ENCODE measurements around the gene MMP24. TPM values are rescaled to one million over a fixed set of nuclear protein-coding genes. Genes with fewer than 3 reads are reported as not detected.
"Not testable (repeated sequence)": the region's sequence is repeated elsewhere in the genome, so short reads cannot be mapped to it uniquely, and the experiment has no call there.

The MMP24 gene
- total RNA-seq: not detected

DNA sequence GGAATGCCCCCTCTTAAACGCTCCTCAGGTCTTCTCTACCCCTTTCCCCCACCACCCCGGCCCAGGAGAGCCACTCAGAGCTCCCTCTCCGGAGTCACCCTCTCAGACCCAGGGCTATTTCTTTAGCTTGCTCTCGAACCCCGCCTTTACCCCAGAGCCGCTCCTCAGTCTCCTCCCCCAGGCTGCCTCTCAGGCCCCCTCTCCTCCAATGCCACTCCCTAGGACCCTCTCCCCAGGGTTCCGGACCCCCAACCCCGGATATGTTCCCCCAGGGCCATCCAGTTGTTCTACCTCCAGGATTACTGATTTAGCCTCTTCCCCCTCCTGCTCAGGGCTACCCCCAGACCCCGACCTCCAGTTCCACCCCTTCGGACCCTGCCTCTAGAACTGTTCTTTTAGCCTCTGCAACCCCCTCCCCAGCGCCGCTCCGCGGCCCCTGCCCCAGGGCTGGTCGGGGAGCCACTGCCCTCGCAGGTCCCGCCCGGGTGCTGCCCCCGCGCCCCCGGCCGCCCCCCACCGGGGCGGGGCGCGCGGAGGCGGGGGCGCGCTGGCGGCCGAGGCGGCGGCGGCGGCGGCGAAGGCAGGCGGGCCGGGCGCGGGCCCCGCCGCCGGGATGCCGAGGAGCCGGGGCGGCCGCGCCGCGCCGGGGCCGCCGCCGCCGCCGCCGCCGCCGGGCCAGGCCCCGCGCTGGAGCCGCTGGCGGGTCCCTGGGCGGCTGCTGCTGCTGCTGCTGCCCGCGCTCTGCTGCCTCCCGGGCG, at the start of gene MMP24:
MMP24 (plus strand) TSS at position 565 of the 758 bp plus-strand sequence; CDS start at position 614, 49 bp downstream.
- no peak within 1 kb of the TSS for H3K27ac Mint-ChIP-seq
- H3K36me3 Mint-ChIP-seq: peaks cover 0 to 23% of the 10 kb centered on the region in 2 donors
- ATAC-seq (no peak), DNase-seq (ENCODE audit: low spot score in 2 of 2) (no peak)
- no peaks in the 10 kb centered on the region for H3K9me3 Mint-ChIP-seq

DNA sequence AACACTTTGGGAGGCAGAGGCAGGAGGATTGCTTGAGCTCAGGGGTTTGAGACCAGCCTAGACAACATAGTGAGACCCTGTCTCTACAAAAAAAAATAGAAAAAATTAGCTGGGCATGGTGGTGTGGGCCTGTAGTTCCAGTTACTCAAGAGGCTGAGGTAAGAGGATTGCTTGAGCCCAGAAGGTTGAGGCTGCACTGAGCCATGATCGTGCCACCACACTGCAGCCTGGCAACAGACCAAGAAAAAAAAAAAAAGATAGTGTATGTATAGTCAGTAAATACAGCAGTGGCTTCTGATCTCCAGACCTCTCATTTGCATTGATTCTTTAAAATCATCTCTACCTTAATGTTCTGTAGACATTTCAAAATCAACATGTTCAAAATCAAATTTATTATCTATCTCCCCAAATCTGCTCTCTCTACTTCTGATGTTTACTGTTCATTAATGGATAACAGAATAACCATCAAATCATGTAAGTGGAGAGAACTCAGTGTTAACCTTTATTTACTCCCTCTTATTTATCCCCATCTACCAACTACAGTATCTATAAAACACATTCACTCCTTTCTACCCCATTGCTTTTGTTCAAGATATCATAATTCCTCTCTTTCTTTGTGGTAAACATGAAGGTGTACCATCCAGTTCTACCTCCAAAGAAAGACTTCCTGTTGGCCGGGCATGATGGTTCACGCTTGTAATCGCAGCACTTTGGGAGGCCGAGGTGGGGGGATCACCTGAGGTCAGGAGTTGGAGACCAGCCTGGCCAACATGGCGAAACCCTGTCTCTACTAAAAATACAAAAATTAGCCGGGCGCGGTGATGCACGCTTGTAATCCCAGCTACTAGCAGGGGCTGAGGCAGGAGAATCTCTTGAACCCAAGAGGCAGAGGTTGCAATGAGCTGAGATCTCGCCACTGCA, 46.9 kb upstream of the MMP24 start:
- DNase-seq (ENCODE audit: low spot score in 2 of 2) (no peak), ATAC-seq (no peak)
- H3K27ac Mint-ChIP-seq: no peak overlapping the region
- no peaks in the 10 kb centered on the region for H3K36me3 Mint-ChIP-seq
- no peaks in the 10 kb centered on the region for H3K9me3 Mint-ChIP-seq

DNA sequence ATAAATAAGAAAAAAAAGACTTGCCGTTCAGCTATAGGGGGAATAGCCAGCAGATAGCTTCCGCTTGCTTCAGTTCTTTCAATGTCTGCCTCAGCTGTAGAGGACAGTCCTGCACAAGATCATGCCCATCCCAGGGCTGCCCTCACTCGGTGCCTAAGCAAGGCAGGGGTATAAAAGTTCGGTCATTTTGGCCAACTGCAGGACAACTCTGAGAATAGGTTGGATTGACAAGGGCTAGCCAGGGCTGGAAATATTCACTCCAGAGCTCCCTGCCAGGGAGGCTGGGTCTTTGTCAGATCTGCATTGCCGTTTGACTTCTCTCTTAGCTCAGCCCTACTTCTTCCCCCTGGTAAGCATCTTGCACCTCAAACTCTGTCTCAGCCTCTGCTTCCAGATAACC, 46.2 kb upstream of the MMP24 start:
- DNase-seq (ENCODE audit: low spot score in 2 of 2) (no peak), ATAC-seq (no peak)
- no peaks in the 10 kb centered on the region for H3K9me3 Mint-ChIP-seq
- no peaks in the 10 kb centered on the region for H3K36me3 Mint-ChIP-seq
- no peak overlapping the region for H3K27ac Mint-ChIP-seq

DNA sequence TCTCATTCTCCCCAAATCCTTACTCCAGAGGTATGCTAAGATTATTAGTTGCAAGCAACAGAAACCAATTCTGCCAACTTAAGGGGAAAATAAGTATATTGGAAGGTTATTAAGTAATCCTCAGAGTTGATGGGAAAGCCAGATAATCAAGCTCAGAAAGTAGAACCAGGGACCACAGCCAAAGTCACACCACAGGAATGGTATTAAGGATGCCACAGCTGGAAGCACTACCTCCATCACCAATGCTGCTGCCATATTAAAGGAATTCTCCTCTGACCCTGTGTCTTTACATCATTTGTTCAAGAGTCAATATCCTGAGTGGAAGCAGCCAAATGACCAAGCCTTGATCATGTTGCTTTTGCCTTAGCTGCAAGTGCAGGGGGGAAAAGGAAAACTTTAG, 44.8 kb upstream of the MMP24 start:
- Mint-ChIP-seq H3K27ac (no peak overlapping the region), H3K36me3 (no peaks in the 10 kb centered on the region), H3K9me3 (no peaks in the 10 kb centered on the region)
- no peak for ATAC-seq
- no peak for DNase-seq (ENCODE audit: low spot score in 2 of 2)

DNA sequence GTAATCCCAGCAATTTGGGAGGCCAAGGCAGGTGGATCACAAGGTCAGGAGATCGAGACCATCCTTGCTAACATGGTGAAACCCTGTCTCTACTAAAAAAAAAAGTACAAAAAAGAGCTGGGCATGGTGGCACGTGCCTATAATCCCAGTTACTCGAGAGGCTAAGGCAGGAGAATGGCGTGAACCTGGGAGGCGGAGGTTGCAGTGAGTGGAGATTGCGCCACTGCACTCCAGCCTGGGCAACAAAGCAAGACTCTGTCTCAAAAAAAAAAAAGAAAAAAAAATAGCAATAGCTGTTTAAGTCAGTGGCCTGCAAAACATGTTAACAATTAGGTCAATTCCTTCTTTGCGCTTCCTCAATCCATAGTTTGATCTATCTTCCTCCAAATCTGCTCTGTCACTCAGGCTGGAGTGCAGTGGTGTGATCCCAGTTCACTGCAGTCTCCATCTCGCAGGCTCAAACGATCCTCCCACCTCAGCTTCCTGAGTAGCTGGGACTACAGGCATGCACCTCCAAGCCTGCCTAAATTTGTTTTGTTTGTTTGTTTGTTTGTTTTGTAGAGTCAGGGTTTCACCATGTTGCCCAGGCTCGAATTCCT, 39.7 kb upstream of the MMP24 start:
- not testable (repeated sequence) for H3K9me3 Mint-ChIP-seq; H3K36me3 Mint-ChIP-seq; H3K27ac Mint-ChIP-seq; DNase-seq (ENCODE audit: low spot score in 2 of 2); ATAC-seq

DNA sequence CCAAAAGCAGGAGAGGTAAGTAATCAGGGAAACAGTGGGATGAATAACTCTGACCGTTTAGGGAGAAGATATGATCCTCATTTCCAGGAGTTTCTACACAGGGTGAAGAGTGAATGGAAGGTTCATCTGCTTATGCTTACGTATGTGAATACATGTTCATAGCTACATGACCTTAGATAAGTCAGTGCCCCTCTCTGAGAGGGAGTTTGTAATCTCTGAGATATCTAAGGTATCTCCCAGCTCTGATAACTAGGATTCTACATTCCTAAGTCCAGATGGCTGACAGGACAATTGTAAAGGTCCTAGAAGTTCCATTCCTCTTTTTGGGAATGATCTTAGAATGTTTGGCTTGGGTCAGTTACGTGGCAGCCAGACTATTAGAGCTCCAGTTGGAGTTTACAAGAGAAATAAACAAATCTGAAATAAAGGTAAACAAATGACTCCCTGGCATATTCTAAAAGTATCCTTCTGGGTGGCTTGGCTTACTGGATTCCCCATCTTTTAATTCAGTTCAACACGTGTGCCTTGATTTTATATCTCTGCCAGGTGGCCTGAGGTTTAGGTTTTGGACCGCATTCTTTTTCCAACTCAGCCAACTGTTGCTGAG, 38.8 kb upstream of the MMP24 start:
- no peak for DNase-seq (ENCODE audit: low spot score in 2 of 2)
- H3K27ac Mint-ChIP-seq: no peak overlapping the region
- H3K9me3 Mint-ChIP-seq: no peaks in the 10 kb centered on the region
- no peaks in the 10 kb centered on the region for H3K36me3 Mint-ChIP-seq
- no peak for ATAC-seq

DNA sequence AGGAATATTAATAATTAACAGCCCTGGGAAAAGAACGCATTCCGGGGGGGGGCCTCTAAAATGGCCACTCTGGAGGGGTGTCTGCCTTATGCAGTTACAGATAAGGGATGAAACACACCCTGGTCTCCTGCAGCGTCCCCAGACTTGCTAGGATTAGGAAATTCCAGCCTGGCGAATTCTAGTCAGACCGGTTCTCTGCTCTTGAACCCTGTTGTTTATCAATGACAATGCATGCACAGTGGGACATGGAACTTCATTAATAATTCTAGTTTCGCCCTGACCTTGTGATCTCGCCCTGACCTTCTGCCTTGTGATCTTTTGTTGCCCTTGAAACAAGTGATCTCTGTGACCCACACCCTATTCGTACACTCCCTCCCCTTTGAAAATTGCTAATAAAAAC, 37.3 kb upstream of the MMP24 start:
- H3K36me3 Mint-ChIP-seq, ATAC-seq: not testable (repeated sequence)

DNA sequence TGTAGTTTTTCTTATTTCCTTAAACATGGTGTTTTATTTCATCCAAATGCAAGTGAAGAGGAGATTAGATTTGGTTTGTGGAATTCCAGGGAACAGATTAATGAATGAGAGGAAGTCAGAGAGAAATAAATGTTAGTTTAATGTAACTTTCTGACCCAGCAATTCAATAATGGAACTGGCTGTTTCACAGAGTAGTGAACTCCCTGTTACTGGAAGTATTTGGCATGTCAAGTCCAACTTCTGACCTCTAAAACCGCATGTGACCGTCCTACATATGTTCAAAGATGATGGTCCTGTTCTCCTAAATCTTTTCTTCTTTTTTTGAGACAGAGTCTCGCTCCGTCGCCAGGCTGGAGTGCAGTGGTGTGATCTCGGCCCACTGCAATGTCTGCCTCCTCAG, 35.9 kb upstream of the MMP24 start:
- ATAC-seq: no peak
- Mint-ChIP-seq H3K9me3 (no peaks in the 10 kb centered on the region), H3K27ac (peak overlapping the region in 1 of 2 donors; percentile 29), H3K36me3 (no peaks in the 10 kb centered on the region)
- no peak for DNase-seq (ENCODE audit: low spot score in 2 of 2)

More for the DNA sequence above, 37.3 kb upstream of the MMP24 start:
- DNase-seq (ENCODE audit: low spot score in 2 of 2); H3K9me3 Mint-ChIP-seq; H3K27ac Mint-ChIP-seq: not testable (repeated sequence)

DNA sequence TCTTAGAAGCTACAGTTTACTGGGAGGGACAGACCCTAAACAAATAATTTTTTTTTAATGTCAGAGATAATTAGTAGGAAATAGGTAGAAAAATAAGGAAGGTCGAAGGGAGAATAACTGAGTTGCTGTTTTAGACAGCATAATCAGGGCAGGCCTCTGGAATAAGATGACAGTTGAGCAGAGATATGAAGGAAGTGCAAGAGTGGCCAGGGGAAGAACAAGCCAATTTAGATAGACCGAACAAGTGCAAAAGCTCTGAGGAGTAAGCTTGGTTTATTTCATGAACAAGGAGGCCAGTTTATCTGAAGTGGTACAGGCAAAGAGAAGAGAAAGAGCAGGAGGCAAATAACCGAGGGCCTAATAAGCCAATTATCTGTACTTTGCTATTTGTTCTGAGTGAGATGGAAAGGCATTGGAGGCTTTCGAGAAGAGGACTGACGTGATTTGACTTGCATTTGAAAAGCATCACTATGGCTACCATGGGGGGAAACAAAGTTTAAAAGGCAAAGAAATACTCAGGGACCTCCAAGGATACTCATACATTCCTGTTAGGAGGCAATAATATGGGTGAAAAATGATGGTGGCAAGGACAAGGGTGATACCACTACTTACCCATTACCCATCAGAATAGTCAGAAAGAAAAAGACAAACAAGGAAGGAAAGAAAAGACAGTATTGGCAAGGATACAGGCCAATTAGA, 34.9 kb upstream of the MMP24 start:
- no peak for DNase-seq (ENCODE audit: low spot score in 2 of 2)

DNA sequence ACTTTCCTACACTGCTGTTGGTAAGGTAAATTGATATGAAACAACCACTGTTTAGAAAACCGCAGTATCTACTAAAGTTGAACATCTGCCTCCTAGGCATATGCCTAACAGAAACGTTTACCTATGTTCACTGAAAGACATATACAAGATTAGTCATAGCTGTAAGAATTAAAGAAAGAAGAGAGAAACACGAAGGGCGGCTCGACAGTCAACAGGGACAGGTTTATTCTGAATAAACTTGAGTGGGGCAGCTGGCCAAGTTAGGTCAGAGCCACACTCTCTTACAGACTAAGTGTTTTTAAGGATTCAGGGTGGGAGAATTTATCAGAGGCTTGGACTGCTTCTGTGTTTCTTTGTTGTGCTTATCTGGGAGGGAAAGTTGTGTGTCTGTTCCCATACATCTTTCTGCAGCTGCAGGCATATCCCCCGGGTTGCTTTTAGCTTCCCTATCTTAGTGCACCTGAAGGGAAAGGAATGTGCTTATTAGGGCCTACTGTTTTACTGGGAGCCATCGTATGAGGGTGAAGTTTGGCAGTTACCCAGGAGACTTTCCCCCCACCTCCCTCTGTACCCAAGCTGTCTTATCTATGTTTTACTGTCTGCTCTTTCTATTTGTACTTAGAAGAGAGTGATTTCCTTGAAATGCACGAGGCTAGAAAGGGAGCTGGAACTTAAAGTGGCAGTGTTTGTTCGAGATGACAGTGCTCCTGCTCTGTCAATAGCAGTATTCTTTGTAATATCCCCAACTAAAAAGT, 34.2 kb upstream of the MMP24 start:
- ATAC-seq: no peak

More for the DNA sequence above, 34.9 kb upstream of the MMP24 start:
- Mint-ChIP-seq H3K36me3 (peaks cover 0 to 8% of the 10 kb centered on the region in 2 donors), H3K9me3 (peaks cover 0 to 3% of the 10 kb centered on the region in 2 donors), H3K27ac (no peak overlapping the region)
- ATAC-seq: no peak

DNA sequence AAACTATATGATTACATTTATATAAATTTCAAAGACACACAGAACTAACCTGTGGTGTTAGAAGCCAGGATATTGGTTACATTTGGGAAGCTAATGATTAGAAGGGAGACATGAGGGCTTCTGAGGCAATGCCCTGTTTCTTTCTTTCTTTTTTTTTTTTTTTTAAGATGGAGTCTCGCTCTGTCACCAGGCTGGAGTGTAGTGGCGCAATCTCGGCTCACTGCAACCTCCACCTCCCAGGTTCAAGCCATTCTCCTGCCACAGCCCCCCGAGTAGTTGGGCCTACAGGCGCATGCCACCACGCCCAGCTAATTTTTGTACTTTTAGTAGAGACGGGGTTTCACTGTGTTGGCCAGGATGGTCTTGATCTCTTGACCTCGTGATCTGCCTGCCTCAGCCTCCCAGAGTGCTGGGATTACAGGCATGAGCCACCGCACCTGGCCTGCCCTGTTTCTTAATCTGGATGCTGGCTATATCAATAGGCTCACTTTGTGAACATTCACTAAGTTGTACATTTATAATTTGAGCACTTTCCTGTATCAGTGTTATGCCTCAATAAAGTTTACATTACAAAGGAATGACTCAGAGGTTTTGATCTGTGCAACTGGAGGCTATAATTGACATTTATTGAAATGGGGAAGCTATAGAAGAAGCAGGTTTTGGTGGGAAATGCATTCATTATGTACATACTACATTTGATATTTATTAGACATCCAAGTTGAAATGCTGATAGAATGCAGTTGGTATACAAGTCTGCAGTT, 33.3 kb upstream of the MMP24 start:
- not testable (repeated sequence) for ATAC-seq; DNase-seq (ENCODE audit: low spot score in 2 of 2); H3K9me3 Mint-ChIP-seq; H3K27ac Mint-ChIP-seq
- H3K36me3 Mint-ChIP-seq: peaks cover 0 to 20% of the 10 kb centered on the region in 2 donors

More for the DNA sequence above, 34.2 kb upstream of the MMP24 start:
- no peak overlapping the region for H3K27ac Mint-ChIP-seq
- H3K9me3 Mint-ChIP-seq: peaks cover 0 to 7% of the 10 kb centered on the region in 2 donors
- peaks cover 0 to 11% of the 10 kb centered on the region in 2 donors for H3K36me3 Mint-ChIP-seq
- no peak for DNase-seq (ENCODE audit: low spot score in 2 of 2)

DNA sequence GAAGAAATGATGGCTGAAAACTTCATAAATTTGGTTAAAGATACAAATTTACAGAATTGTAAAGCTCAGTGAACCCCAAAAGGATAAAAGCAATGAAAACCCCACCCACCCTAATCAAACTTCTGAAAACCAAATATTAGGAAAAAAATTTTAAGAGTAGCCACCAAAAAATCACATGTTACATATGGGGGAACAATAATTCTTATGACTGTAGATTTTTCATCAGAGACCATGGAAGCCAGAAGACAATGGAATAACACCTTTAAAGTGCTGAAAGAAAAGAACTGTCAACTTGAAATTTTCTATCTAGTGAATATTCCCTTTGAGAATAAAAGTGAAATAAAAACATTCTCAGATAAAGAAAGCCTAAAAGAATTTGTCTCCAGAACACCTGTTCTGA, 30.2 kb upstream of the MMP24 start:
- ATAC-seq: no peak
- H3K9me3 Mint-ChIP-seq: peaks cover 0 to 7% of the 10 kb centered on the region in 2 donors
- no peak for DNase-seq (ENCODE audit: low spot score in 2 of 2)
- no peak overlapping the region for H3K27ac Mint-ChIP-seq
- H3K36me3 Mint-ChIP-seq: peaks cover 5 to 24% of the 10 kb centered on the region in 2 donors

DNA sequence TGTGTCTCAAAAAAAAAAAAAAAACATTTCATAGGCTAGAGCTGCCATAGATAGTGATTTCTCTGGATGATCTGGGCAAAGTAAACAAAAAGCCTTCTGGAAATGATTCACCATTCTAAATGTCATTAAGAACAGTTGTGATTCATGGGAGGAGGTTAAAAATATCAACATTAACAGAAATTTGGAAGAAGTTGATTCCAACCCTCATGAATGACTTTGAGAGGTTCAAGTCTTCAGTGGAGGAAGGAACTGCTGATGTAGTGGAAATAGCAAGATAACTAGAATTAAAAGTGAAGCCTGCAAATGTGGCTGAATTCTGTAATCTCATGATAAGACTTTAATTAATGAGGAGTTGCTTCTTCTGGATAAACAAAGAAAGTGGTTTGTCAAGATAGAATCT, 26.8 kb upstream of the MMP24 start:
- DNase-seq (ENCODE audit: low spot score in 2 of 2) (no peak), ATAC-seq (no peak)
- Mint-ChIP-seq H3K27ac (no peak overlapping the region), H3K36me3 (peaks cover 5 to 24% of the 10 kb centered on the region in 2 donors), H3K9me3 (peaks cover 0 to 7% of the 10 kb centered on the region in 2 donors)

DNA sequence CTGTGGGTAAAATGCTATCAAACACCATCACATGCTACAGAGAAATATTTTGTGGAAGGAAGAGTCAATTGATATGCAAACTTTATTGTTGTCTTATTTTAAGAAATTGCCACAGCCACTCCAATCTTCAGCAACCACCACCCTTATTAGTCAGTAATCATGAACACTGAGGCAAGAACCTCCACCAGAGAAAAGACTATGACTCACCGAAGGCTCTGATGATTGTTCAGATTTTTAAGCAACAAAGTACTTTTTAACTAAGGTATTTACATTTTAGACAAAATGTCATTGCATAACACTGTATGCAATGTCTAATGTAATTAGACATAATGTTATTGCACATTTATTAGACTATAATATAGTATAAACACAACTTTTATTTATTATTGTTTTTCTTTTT, 26.2 kb upstream of the MMP24 start:
- DNase-seq (ENCODE audit: low spot score in 2 of 2): no peak
- Mint-ChIP-seq H3K36me3 (peaks cover 5 to 24% of the 10 kb centered on the region in 2 donors), H3K27ac (no peak overlapping the region), H3K9me3 (peaks cover 0 to 7% of the 10 kb centered on the region in 2 donors)
- no peak for ATAC-seq

DNA sequence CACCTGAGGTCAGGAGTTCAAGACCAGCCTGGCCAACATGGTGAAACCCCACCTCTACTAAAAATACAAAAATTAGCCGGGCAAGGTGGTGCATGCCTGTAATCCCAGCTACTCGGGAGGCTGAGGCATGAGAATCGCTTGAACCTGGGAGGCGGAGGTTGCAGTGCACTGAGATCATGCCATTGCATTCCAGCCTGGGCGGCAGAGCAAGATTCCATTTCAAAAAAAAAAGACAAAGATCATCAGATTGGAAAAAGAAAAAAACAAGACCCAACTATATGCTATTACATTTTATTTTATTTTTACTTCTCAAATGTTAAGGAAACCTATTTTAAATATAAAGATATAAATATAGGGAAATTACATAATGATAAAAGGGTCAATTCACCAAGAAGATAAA, 25.0 kb upstream of the MMP24 start:
- not testable (repeated sequence) for DNase-seq (ENCODE audit: low spot score in 2 of 2); H3K9me3 Mint-ChIP-seq; ATAC-seq; H3K27ac Mint-ChIP-seq
- H3K36me3 Mint-ChIP-seq: peaks cover 5 to 16% of the 10 kb centered on the region in 2 donors
